GM21423 (cell line): ENCODE results near the gene SMIM5.

Source experiments
- ATAC-seq: cut with Tn5 transposase; IDR thresholded peaks from one replicate; pipeline ENCODE4 v1.9.1; 2021; ENCODE audit warnings: mild to moderate bottlenecking, moderate library complexity; ENCODE audit not compliant: unreplicated experiment

Gene SMIM5

DNA sequence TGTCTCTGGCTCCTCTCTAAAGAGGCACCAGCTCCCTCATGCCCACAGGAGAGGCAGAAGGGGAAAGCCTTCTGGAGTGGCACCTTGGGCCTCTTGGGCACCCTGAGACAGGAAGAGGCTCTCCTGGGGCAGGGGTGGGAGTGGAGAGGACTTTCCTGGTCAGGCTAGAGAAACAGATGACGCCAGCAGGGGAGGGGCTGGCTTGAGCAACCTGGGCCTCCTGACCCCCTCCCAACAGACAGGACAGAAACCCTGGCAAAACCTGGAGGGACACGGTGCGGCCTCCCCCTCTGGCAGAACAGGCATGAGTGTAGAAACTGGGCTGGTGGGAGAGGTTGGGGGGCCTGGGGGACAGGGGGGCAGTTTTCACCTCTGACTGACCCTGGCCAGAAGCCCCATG lies 6.1 kb downstream of the SMIM5 start:
- ATAC-seq: no peak

DNA sequence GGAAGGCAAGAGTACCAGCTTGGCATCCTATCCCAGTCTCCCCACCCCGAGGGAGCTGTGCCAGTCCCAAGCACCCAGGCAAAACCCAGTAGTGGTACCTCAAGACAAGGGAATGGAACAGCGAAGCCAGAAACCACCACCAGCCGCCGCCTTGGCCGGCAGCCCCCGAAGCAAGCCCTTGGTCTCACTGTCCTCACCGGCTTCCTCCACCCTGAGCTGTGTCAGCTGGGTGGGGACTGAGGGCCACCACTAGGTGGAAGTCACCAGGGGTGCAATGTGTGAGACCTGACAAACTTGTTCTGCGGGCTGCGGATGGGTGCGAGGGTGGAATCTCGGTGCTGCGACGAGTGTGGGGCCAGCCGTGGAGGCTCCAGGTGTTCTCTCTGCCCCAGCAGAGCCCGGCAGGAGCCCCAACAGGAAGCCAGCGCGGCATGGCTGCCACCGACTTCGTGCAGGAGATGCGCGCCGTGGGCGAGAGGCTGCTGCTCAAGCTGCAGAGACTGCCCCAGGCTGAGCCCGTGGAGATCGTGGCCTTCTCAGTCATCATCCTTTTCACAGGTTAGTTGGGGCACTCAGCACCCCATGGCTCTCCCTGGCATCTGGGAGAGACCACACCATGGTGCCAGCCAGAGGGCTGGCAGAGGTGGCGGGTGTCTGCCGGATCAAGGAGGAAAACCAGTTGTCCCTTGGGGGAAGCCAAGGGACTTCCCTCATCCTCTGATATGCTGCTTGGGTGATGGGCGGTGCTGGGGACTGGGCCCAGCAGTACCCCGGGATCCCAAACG lies 6.7 kb downstream of the SMIM5 start:
- no peak for ATAC-seq

DNA sequence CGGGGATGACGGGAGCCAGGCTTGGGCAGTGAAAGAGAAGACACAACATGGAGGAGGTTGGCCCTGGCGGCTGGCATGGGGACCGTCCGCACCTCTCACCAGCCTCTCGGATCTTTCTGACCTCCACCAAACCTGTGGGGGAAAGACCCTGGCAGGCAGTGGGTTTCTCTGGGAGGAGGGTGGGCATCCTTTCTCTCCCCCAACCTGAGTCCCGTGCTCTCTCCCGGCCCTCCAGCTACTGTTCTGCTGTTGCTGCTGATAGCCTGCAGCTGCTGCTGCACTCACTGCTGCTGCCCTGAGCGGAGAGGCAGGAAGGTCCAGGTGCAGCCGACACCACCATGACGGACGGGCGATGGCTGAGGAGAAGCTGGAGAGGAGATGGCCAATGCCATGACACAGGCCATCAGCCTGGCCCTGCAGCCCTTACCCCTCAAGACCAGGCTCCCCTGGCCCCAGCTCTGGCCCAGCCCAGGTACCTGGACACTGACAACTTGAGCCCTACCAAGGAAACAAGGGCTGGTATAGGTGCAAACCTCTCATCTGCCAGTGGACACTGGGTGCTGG lies 7.4 kb downstream of the SMIM5 start:
- no peak for ATAC-seq

DNA sequence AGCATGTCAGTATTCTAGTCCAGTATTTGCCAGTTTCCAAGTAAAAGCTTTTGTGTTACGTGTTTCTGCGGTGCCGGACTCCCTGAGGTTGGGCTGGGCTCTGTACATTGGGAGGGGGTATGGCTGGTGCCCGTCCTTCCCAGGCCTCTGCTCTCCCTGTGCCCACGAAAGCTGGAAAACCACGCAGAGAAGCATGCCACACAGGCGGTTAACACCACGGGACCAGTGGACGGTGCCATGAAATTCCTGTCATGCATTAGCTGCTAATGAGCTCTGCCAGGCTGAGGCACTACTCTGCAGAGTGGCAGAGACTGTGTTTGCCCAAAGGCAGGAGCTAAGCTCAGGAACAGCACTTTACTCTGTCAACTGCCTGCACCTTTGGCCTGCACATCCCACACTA lies 8.1 kb downstream of the SMIM5 start:
- no peak for ATAC-seq

DNA sequence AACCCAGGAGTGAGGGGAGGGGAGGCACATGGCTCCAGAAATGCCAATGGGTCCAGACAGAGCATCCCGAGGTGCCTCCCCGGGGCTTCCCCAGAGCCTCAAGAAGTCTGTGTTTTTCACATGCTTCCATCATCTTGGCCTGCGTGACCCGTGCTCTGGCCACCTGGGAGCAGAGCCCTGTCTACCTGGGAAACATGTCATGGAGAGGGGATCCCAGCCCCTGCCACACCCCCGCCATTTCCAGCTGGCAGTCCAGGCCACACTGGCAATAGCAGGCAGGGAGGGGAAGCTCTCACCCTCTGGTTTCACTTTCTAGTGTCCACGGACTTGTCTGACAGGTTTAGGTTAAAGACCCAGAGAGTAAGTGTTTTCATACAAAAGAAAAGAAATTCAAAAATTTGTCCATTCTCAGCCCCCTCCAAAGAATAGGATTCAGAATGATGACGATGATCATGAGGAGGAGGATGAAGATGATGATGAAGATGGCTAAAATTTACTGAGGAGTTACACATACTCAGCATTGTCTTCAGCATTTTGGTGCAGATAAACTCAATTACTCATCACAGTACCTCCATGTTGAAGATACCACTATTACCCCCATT lies 9.0 kb downstream of the SMIM5 start:
- ATAC-seq: no peak

DNA sequence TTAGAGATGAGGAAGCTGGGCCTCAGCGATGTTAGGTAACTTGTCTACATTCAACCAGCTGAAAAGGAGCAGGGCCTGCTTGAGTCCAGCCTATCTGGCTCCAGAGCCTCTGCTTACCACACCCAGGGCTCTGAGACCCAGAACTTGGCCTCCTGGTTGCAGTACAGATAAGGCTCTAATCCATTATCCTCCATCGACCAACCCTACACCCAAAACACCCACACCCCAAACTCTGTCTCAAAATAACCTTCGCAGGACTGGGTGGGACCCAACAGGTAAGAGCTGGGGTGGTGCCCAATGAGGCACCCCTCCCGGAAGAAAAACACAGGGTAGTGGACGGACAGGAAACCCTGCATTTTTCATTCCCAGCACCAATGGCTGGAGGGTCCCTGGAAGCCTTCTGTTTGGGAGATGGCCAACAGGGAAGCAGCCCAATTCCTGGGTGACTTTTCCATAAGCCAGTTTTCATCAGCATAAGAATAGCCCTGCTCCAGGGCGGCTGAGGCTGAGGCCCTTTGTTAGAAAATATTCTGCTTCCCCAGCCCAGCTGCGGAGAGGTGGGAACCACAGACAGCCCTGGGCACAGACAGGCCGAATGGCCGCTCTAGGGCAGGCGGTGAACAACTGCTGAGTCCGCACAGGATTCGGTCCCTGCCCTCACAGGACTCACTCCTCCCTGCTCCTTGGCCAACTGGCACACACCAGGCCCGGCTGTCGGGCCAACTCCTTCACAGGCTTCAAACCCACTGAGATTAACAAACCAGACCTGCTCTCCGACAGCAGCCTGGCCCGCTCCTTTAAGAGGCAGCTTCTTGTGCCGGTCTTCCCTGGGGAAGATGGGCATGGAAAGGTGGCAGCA lies 9.8 kb downstream of the SMIM5 start:
- ATAC-seq: no peak

DNA sequence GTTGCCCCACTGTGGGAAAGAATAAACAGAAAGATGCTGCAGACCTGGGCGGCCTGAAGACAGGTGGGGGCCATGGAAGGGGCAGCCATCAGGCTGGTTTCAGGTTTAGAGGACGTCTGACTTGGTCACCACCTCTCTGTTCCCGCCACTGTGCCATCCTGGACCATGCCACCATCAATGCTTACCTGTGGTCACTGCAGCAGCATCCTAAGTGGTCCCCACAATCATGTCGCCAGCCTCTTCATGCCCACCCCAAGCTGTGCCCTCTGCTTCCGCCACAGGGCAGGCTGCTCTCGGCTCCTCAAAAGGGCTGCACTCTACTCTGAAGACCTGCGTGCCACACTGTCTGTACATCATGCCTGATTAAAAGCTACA lies 10.4 kb downstream of the SMIM5 start:
- ATAC-seq: no peak

DNA sequence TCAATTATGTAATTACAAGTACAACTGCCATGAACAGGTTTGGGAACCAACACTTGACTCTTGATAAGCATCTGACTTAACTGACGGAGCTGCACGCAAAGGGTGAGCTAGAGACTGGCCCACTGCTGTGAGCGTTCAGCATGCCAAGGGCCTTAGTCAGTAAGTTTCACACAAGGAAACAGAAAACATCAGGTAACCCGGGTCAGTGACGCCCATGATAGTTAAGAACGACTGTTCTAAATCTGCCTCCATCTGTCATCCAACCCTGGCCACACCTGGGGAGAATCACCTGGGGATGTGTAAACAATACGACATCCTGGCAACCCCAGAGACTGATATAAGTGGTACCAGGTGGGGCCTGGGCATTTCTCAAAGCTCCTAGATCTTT lies 12.3 kb downstream of the SMIM5 start:
- ATAC-seq: no peak

DNA sequence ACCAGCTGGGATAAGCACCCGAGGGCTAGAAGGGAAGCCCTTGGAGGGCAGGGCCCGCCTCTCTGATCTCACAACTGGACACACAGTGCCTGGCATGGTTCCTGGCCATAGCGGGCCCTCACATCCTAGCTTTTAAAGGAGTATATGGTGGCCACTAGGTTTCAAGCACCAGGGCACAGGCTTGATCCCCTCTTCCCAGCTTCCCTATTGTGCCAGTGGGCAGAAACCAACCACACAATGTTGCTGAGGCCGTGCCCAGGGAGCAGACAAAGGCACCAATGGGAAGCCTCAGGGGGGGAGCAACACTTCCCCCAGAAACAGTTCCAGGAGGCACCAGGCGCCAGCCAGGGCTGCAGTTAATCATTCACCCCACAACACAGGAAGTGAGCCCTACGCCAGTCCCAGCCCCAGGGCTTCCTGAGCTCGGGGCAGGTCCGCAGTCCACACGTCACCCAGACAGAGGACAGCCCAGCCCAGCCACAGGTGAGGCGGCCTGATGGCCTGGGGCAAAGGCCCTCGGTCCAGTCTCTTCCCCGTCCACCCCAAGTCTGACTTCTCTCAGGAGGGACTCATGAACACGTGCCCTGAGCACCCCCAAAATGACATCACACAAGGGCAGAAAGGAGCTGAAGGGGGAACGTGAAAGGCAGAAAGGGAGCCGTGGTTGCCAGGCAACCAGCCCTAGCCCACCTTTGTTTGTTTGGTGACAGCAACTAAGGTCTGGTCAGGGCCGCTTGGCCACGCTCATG lies 12.8 kb downstream of the SMIM5 start:
- ATAC-seq: peak; percentile 89

DNA sequence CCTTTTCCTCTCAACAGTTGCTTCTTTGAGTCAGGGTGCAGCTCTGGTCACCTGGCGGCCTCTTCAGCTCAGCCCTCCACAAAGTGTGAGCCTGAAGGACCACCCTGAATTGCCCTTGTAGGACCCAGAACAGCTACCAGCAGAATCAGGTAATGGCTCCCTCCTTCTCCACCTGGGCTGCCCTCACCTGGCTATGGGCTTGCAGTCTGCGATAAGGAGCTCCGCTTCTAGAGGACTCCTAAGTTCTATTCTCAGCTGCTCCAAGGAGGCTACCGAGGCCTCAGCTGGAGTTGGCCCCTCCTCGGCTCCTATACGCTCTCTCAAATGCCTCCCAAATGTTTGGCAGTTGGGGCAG lies 13.4 kb downstream of the SMIM5 start:
- ATAC-seq: no peak

DNA sequence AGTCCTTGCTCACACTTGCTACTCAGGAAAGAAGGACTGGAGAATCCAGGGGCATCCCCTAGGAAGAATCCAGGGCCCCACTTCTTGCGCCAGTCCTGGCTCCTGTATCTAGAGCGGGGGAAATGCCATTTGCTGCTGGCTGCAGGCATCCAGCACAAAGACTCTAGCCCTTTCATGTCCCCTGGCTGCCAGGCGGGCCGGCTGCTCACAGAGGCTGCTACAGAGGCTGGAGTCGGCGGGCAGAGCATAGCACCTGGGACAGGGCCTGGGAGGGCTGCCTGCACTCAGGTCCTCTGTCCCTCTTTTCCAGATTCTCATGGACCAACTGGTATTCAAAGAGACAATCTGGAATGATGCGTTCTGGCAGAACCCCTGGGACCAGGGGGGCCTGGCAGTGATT lies 13.8 kb downstream of the SMIM5 start:
- ATAC-seq: no peak

DNA sequence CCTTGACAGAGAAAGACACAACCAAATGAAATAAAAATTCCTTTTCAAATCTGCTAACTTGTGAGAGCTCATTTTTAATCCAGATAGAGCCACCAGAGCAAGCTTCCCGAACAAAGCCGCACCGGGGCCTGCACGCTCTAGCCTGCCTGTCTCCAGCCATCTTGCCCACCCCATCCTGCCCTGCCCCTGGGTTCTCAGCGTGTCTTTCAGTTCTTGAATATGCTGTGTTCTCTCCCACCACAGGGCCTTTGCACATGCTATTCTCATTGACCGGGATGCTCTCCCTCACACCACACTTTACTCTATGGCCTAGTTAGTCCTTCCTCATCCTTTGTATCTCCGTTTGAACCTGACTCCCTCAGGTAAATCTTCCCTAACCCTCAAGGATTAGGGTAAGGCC lies 14.7 kb downstream of the SMIM5 start:
- ATAC-seq: no peak

DNA sequence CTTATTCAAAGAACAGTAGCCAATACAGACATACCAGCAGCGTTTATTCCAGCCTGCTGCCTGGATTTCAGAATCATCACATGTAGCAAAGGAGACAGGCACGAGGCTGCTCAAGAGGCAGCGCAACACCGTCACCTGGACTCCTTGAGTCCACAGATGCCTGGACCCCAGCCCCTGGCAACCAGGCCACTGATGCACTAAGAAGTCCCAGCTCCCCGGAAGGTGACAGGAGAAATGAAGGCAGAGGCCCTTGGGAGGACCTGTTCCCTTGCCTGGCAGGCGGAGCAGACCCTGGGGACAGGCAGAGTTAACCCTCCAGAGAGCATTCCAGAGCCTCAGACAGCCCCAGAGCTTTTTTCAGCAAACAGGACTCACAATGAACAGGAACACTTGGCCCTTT lies 16.5 kb downstream of the SMIM5 start:
- ATAC-seq: no peak

DNA sequence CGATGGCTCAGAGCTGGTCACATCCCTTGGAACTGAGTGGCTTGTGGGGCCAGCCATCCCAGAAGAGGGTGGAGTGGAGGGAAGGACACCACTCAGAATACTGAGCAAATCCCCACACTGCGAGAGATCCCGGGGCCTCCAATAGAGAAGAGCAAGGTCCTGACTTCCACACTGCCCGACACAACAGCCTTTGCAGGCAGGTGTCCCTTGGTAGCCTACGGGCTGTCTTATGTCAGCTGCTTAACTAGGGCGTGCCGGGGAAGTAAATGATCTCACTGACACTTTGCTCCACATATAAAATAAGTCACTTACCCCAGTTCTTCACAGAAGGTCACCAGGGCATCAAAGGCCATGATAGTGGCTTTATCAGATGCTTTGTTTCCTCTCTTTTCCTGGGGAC lies 17.6 kb downstream of the SMIM5 start:
- no peak for ATAC-seq

DNA sequence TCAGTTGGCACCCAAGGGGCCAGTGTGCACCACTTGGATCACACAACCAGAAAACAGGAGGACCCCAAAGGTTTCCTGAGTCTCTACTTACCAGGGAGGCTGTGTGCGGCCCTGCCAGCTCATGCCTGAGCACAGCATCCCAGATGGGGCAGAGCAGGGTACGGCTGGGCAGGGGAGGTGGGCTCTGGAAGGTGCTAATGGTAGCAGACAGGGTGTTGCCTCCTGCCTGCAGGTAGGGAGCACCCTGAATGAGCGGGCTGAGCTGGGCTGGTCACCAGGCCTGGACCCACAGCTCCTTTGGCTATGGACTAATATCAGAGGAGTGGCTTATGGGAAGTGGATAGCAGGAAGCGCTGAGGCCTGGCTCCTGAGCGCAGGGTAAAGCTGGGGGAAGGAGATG lies 19.1 kb downstream of the SMIM5 start:
- ATAC-seq: no peak

DNA sequence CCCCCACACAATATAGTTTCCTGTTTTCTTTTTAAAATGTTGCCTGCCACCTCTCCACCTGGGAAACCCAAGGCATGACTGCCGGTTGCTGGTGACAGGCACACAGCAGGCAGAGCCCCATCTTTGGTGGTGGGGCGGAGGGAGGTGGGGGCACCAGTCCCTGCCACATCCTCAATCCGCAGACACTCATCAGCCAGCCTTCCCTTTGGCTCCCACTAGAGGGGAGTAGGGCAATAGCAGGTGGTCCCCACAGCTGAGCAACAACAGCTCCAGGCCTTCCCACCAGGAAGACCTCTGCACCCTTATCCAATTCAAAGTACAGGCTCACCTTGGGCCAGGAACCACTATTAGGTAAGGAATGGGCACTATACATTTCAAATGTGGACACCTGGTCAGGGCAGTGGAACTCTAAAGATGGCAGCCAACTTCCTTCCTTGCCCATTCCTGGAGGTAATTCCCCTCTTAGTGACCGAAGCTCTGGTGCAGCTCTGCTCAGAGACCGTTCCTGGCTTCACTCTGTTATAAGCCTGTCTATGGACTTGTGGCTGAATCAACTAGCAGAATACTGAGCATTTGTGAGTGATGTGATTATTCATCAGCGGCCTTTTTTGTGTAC lies 19.8 kb downstream of the SMIM5 start:
- ATAC-seq: no peak

DNA sequence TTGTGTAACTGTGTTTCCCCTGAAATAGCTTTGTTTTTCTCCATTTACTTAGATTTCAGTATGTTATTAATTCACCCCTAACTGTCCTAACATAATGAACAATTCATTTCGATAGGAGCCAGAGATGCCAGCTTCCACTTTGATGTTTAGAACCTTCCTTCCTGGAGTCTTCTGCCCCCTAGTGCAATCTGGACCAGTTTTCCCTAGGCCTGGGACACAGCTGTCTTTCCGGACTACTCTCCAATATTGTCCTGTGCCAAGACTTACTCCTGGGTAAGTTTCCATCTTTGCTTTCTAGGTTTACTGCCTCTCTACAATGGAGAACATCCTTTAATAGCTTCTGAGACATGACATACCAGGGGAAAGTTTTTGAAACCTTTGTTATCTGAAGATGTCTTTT lies 20.9 kb downstream of the SMIM5 start:
- ATAC-seq: no peak

DNA sequence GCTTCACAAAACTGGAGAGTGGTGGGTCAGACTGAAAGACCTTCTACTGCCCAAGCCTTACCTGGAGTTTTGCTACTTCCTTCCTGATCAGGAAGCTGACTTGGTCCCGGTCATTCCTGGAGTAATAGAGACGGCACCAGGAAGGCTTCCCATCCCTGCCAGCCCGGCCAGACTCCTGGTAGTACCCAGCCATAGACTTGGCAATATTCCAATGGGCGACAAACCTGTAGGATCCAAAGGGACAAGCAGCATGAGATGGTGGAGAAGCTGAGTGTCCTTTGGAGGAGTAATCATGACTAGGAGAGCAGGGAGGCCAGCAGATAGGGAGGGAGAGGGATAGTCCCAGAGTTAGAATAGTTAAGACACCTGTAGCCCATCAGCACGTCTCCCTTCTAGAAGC lies 25.0 kb downstream of the SMIM5 start:
- ATAC-seq: no peak

DNA sequence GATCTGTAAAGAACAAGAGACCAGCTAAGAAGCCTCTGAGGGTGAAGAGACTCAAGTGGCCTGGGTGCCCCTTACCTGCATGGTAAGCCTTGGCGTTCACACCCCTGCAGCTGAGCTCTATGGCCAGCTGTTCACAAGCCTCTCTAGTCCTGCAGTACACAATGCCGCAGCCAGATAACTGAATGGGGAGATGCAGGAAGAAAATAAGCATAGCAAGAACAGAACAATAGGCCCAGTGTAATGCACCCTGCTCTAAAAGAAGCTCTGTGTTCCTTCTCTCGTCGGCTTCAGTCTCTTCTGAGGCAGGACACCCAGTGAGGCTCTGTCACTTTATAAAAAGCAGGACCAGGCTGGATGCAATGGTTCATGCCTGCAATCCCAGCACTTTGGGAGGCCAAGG lies 28.3 kb downstream of the SMIM5 start:
- no peak for ATAC-seq

DNA sequence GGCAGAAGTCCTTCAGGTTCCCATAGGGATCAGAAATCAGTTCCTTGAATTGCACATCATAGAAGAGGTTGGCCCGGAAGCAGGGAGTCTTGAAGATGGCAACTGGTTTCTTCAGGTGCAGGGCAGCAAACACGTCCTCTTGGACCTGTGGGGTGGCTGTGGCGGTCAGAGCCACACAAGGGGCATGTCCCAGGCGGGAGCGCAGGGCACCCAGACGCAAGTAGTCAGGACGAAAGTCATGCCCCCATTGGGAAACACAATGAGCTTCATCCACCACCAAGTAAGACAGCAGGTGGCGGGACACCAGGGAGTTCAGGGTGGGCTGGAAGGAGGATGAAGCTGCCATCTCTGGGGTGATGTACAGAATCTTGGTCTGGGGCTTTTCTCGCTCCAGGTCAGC lies 29.3 kb downstream of the SMIM5 start:
- ATAC-seq: no peak

DNA sequence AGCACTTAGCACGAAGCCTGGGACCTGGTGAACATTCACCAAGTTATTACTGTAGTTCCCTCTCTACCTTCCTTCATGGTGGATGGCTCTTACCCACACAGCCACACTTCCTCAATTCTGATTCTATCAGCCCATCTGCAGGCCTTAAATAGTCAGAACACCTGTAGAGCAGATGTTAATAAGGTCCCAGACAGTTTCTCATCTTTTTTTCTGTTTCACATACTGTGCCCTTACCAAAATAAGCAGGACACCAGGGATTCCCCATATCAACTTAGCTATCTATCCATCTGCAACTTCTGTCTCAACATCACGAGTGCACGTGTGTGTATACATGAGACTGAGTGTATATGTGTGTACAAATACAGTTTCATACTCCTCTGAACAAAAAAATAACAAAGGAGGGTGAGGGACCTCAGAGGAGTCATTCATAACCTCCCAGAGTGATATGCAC lies 30.9 kb downstream of the SMIM5 start:
- peak; percentile 61 for ATAC-seq
